HepG2 (cell line): ENCODE measurements around the gene PRSS21. TPM values are rescaled to one million over a fixed set of nuclear protein-coding genes. Genes with fewer than 3 reads are reported as not detected.
A peak's percentile ranks its signal among the peaks of the same experiment; 100 is the strongest.

Source experiments
- AKNA ChIP-seq: sonication (generic); formaldehyde crosslinking; IDR thresholded peaks from 2 replicates; pipeline ENCODE4 v1.4.0; 2020; ENCODE audit warnings: missing genetic modification reagents, borderline replicate concordance
- ARID5B ChIP-seq: IDR thresholded peaks from 2 replicates; pipeline ENCODE4 v1.4.0; 2020; ENCODE audit warnings: mild to moderate bottlenecking, missing genetic modification reagents
- HIVEP1 ChIP-seq: sonication (generic); formaldehyde crosslinking; IDR thresholded peaks from 2 replicates; pipeline ENCODE4 v1.4.0; 2020; ENCODE audit warnings: mild to moderate bottlenecking, missing genetic modification reagents
- HOXA3 ChIP-seq: sonication (generic); formaldehyde crosslinking; IDR thresholded peaks from 2 replicates; pipeline ENCODE4 v1.5.0; 2020; ENCODE audit warnings: missing genetic modification reagents
- KDM3A ChIP-seq: IDR thresholded peaks from 2 replicates; pipeline ENCODE4 v1.6.1; 2018; ENCODE audit warnings: low read depth, missing compliant biosample characterization
- LBX2 ChIP-seq: sonication (generic); formaldehyde crosslinking; IDR thresholded peaks from 2 replicates; pipeline ENCODE4 v1.5.0; 2020; ENCODE audit warnings: missing genetic modification reagents, mild to moderate bottlenecking, borderline replicate concordance
- NR0B2 ChIP-seq: sonication (generic); formaldehyde crosslinking; IDR thresholded peaks from 2 replicates; pipeline ENCODE4 v1.4.0; 2020; ENCODE audit warnings: mild to moderate bottlenecking, missing genetic modification reagents
- PCBP2 ChIP-seq: fragments of 200-400 bp; formaldehyde crosslinking; optimal IDR thresholded peaks from 2 replicates; pipeline ENCODE3; 2018; ENCODE audit warnings: low read length, low read depth; ENCODE audit not compliant: poor library complexity, severe bottlenecking
- PHF20 ChIP-seq: sonication (generic); formaldehyde crosslinking; IDR thresholded peaks from 2 replicates; pipeline ENCODE4 v1.5.0; 2020; ENCODE audit warnings: mild to moderate bottlenecking, missing genetic modification reagents
- SRSF4 ChIP-seq: fragments of 200-400 bp; formaldehyde crosslinking; IDR thresholded peaks from one replicate; pipeline ENCODE4 v1.6.1; 2018; ENCODE audit warnings: mild to moderate bottlenecking, low read depth, low read length, moderate library complexity; ENCODE audit not compliant: poor library complexity, severe bottlenecking
- SRY ChIP-seq: sonication (generic); formaldehyde crosslinking; IDR thresholded peaks from 2 replicates; pipeline ENCODE4 v1.8.0; 2022; ENCODE audit warnings: mild to moderate bottlenecking, missing genetic modification reagents
- TFDP2 ChIP-seq: sonication (generic); formaldehyde crosslinking; IDR thresholded peaks from 2 replicates; pipeline ENCODE4 v1.4.0; 2020; ENCODE audit warnings: missing genetic modification reagents
- YY1 ChIP-seq: IDR thresholded peaks from 2 replicates; pipeline ENCODE4 v1.6.1; 2011; ENCODE audit warnings: low read length, low read depth, moderate library complexity, mild to moderate bottlenecking; ENCODE audit not compliant: insufficient read depth, insufficient replicate concordance
- ZBTB21 ChIP-seq: sonication (generic); formaldehyde crosslinking; IDR thresholded peaks from 2 replicates; pipeline ENCODE4 v1.4.0; 2020; ENCODE audit warnings: missing genetic modification reagents
- ZNF773 ChIP-seq: sonication (generic); formaldehyde crosslinking; IDR thresholded peaks from 2 replicates; pipeline ENCODE4 v1.4.0; 2020; ENCODE audit warnings: missing genetic modification reagents, borderline replicate concordance
- ZNF775 ChIP-seq: sonication (generic); formaldehyde crosslinking; IDR thresholded peaks from 2 replicates; pipeline ENCODE4 v1.4.0; 2020; ENCODE audit warnings: missing genetic modification reagents, mild to moderate bottlenecking, moderate library complexity, borderline replicate concordance
- ZSCAN5A ChIP-seq: sonication (generic); formaldehyde crosslinking; IDR thresholded peaks from 2 replicates; pipeline ENCODE4 v1.8.0; 2022; ENCODE audit warnings: mild to moderate bottlenecking, missing genetic modification reagents, borderline replicate concordance
- polyA plus RNA-seq, 8 experiments: library from polyadenylated mRNA; depleted of rRNA in 3 of 8; stranded (reverse) in 7 of 8; unstranded in 1 of 8; fragments of >200 nt; fragmentation: Illumina TruSeq in 4 of 8; extraction: Trizol in 4 of 8; gene quantifications; 2 replicates each; pipeline versions ENCODE4 v1.2.1 to v1.2.3, GENCODE V29; 2011 to 2016; ENCODE audit warnings: low read depth in 4 of 8, missing spikeins in 1 of 8, mixed read lengths in 1 of 8; ENCODE audit not compliant: insufficient read depth in 1 of 8
- total RNA-seq, 5 experiments: library from RNA; depleted of rRNA; stranded (reverse); fragments of >200 nt; fragmentation: Illumina TruSeq; extraction: Trizol; gene quantifications; 2 replicates each; pipeline ENCODE4 v1.2.3, GENCODE V29; 2016; ENCODE audit warnings: low read depth in 1 of 5

The PRSS21 gene
- total and polyA plus RNA-seq, 2 of the 13 experiments (the other 11 are each of a cell fraction or from before 2014, with no cell fraction given): not detected

- TF ChIP-seq KDM3A (CRISPR knock-in tag): no peak
- TF ChIP-seq TFDP2 (CRISPR knock-in tag): peak; percentile 25; the same call in 1 of the 2 replicates
- TF ChIP-seq NR0B2: no peak; the same call in 1 of the 2 replicates
- no peak for TF ChIP-seq ZSCAN5A
- no peak for TF ChIP-seq ZNF773 (CRISPR knock-in tag)
- no peak for TF ChIP-seq PCBP2
- no peak for TF ChIP-seq PHF20 (CRISPR knock-in tag)
- peak; percentile 53 for TF ChIP-seq YY1
- no peak for TF ChIP-seq HIVEP1
- no peak for TF ChIP-seq ZBTB21 (CRISPR knock-in tag)
- no peak for TF ChIP-seq ARID5B (CRISPR knock-in tag)
- no peak for TF ChIP-seq AKNA (CRISPR knock-in tag)
- TF ChIP-seq LBX2: no peak
- TF ChIP-seq ZNF775 (CRISPR knock-in tag): no peak
- TF ChIP-seq HOXA3 (CRISPR knock-in tag): peak; percentile 45; the same call in 1 of the 2 replicates
- no peak for TF ChIP-seq SRY
- TF ChIP-seq SRSF4: no peak
These were observed 21.9 kb downstream of the PRSS21 start (continued) for GRCh38 chr16:2838928-2839327.
